Measurements from ENCODE around the gene FAM181A. TPM values are rescaled to one million over a fixed set of nuclear protein-coding genes. Genes with fewer than 3 reads are reported as not detected.
A peak's percentile ranks its signal among the peaks of the same experiment; 100 is the strongest.

The FAM181A gene
- total and polyA plus RNA-seq, 2 of the 4 experiments (the other 2 are of a cell fraction) = not detected

DNA sequence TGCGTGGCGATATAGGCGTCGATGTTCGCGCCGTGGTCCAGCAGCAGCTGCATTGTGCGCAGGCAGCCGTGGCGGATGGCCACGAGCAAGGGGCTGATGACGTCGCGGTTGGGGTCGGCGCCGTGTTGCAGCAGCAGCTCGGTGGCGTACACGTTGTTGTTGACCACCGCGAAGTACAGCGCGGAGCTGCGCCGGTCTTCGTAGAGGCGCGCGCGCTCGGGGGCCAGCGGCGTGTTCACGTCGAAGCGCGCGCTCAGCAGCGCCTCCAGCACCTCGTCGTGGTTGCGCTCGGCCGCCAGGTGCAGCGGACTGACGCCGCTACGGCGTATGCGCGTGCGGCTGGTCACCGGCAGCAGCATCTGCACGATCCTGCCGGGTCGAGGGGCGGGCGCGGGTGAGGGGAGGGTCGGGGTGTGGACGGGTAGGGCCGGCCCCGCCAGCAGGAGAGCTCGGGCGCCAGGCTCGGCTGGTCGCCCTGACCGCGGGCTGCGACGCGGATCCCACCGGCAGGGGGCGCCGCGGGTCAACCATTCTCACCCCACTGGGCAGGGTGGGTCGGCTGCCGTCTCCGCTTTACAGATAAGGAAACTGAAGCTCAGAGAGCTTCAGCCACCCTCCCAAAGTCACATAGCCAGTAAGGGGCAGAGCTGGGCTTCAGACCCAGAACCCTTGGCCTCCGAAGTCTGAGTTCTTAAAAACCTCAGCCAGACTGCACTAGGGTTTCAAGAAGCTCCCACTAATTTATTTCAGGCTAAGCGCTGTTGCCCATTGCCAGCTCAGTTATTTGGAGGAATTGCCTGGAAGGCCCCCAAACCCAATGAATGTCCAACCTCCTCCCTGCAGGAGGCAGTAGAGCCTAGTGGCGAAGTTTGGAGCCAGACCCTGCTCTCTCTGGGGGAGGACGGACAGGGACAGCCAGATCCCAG lies 12.4 kb downstream of the FAM181A start (continued):
- TF ChIP-seq, protein P1, sequence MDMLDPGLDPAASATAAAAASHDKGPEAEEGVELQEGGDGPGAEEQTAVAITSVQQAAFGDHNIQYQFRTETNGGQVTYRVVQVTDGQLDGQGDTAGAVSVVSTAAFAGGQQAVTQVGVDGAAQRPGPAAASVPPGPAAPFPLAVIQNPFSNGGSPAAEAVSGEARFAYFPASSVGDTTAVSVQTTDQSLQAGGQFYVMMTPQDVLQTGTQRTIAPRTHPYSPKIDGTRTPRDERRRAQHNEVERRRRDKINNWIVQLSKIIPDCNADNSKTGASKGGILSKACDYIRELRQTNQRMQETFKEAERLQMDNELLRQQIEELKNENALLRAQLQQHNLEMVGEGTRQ (IDR thresholded peaks at IDR 0.05; ENCODE audit: low read depth, low read length) = no peak

DNA sequence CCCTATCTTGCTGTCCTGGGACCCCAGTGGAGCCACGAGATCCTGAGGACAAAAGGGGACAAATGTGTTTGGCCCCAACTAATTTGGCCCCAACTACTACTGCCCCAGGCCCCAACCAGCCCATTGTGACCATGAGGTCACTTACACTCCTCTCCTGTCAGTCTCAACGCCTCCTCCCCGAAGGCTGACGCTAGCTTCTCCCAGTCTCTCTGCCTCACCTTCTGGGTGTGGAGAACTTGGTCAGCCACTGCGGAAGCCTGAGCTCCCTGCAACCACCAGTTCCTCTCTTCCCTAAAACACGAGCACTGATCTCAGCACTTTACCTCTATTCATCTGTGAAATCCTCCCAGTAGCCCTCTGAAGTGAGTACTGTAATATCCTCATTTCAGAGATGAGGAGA lies 13.3 kb downstream of the FAM181A start:
- Histone ChIP-seq H3K9me1 (ENCODE audit: insufficient read depth, low read length) (no peaks in the 10 kb centered on the region), H3K4me2 (ENCODE audit: low read depth, low read length) (no peak overlapping the region), H3K27me3 (ENCODE audit: control insufficient read depth, insufficient read depth, low read length) (peaks cover 24% of the 10 kb centered on the region; the same call in 1 of the 2 replicates), H4K91ac (ENCODE audit: insufficient read depth, low read depth, low read length) (no peak overlapping the region), H3K4me3 (ENCODE audit: insufficient read depth, low read depth, low read length) (no peak overlapping the region), H3K18ac (ENCODE audit: low read depth, low read length) (no peak overlapping the region), H3K9ac (ENCODE audit: low read depth, low read length) (no peak overlapping the region), H2BK20ac (ENCODE audit: low read depth, low read length) (no peak overlapping the region), H3K79me1 (ENCODE audit: low read depth in 1 of 2, low read length in 2 of 2) (no peaks in the 10 kb centered on the region), H3K4me1 (ENCODE audit: control insufficient read depth, insufficient read depth, low read length) (peaks cover 7% of the 10 kb centered on the region), H2AK5ac (ENCODE audit: low read depth, low read length) (0 out of 2 replicates have a peak overlapping the region, but pooled peaks have one; percentile 72), H3K23ac (ENCODE audit: low read depth, low read length) (no peak overlapping the region), H2BK120ac (ENCODE audit: low read depth, low read length) (no peak overlapping the region), H3K4ac (ENCODE audit: low read depth, low read length) (0 out of 2 replicates have a peak overlapping the region, but pooled peaks have one; percentile 5), H3K14ac (replicated peaks; ENCODE audit: low read depth, low read length) (no peak overlapping the region), H3K36me3 (ENCODE audit: control insufficient read depth, insufficient read depth, low read length) (no peaks in the 10 kb centered on the region), H4K5ac (ENCODE audit: low read depth, low read length) (no peak overlapping the region), H2AFZ (replicated peaks; ENCODE audit: low read length, poor library complexity) (no peak overlapping the region), H3K27ac (ENCODE audit: insufficient read depth, low read length) (no peak overlapping the region), H3K9me3 (ENCODE audit: control insufficient read depth, insufficient read depth, low read length) (no peaks in the 10 kb centered on the region), H3K56ac (ENCODE audit: extremely low read depth, insufficient read depth, low read length) (no peak overlapping the region), H2AK9ac (replicated peaks; ENCODE audit: low read depth, low read length, poor library complexity) (peak overlapping the region; percentile 5), H4K8ac (ENCODE audit: low read depth in 2 of 2, low read length in 2 of 2) (no peak overlapping the region), H2BK15ac (ENCODE audit: low read depth, low read length) (peak overlapping the region; percentile 40; the same call in 1 of the 3 replicates), H4K20me1 (ENCODE audit: insufficient read depth, low read length) (peaks cover 3% of the 10 kb centered on the region; the same call in 1 of the 2 replicates), H2BK5ac (ENCODE audit: low read depth, low read length, poor library complexity, severe bottlenecking) (no peak overlapping the region)
- ChIA-PET POLR2A (ENCODE audit: unreplicated experiment) (no interaction called here), CTCF (interaction anchor here (0.7 to 2.5 kb wide), 14 partner anchors 10 to 196 kb away, joined by 3 to 50 read pairs (median 6); partner anchors contain the start of gene CCDC197)
- no peak for DNase-seq
- dilution Hi-C loops (cut with HindIII; ENCODE audit: low sequenced_read_pairs, unreplicated experiment) = no loop called here
- intact Hi-C loops (cut with micrococcal nuclease) = no loop called here
- WGBS, 2 experiments (ENCODE audit: extremely low coverage in 2 of 2, insufficient read length in 1 of 2) = no CpG with 5 or more reads among the region's 6 CpGs
- BruUV-seq (replicated peaks) = no TSS peak
- in situ Hi-C loops (cut with MboI; ENCODE audit: low sequenced_read_pairs) = loop anchor here (5.0 to 10.0 kb wide), 2 partner anchors 62 to 194 kb away; no protein-coding TSS in a partner anchor
- no peak for ATAC-seq (ENCODE audit: low read depth)
- no peak for TF ChIP-seq MXI1 (IDR thresholded peaks at IDR 0.05; ENCODE audit: borderline replicate concordance, low read depth, low read length)
- TF ChIP-seq RCOR1 (IDR thresholded peaks at IDR 0.05; ENCODE audit: insufficient replicate concordance, low read length) = no peak
- TF ChIP-seq CHD1 (IDR thresholded peaks at IDR 0.05; ENCODE audit: low read depth, low read length) = no peak
- no peak for TF ChIP-seq BHLHE40 (IDR thresholded peaks at IDR 0.05; ENCODE audit: low read depth, low read length)
- TF ChIP-seq MAFK (IDR thresholded peaks at IDR 0.05; ENCODE audit: low read depth, low read length) = no peak
- no peak for TF ChIP-seq CEBPB (IDR thresholded peaks at IDR 0.05; ENCODE audit: low read depth, low read length)
- TF ChIP-seq RAD21 (IDR thresholded peaks at IDR 0.05; ENCODE audit: low read length) = no peak
- no peak for TF ChIP-seq MAZ (IDR thresholded peaks at IDR 0.05; ENCODE audit: borderline replicate concordance, low read depth, low read length)
- TF ChIP-seq, protein P2, sequence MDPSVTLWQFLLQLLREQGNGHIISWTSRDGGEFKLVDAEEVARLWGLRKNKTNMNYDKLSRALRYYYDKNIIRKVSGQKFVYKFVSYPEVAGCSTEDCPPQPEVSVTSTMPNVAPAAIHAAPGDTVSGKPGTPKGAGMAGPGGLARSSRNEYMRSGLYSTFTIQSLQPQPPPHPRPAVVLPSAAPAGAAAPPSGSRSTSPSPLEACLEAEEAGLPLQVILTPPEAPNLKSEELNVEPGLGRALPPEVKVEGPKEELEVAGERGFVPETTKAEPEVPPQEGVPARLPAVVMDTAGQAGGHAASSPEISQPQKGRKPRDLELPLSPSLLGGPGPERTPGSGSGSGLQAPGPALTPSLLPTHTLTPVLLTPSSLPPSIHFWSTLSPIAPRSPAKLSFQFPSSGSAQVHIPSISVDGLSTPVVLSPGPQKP (IDR thresholded peaks at IDR 0.05; ENCODE audit: borderline replicate concordance, low read depth, low read length) = no peak
- TF ChIP-seq, protein P3, sequence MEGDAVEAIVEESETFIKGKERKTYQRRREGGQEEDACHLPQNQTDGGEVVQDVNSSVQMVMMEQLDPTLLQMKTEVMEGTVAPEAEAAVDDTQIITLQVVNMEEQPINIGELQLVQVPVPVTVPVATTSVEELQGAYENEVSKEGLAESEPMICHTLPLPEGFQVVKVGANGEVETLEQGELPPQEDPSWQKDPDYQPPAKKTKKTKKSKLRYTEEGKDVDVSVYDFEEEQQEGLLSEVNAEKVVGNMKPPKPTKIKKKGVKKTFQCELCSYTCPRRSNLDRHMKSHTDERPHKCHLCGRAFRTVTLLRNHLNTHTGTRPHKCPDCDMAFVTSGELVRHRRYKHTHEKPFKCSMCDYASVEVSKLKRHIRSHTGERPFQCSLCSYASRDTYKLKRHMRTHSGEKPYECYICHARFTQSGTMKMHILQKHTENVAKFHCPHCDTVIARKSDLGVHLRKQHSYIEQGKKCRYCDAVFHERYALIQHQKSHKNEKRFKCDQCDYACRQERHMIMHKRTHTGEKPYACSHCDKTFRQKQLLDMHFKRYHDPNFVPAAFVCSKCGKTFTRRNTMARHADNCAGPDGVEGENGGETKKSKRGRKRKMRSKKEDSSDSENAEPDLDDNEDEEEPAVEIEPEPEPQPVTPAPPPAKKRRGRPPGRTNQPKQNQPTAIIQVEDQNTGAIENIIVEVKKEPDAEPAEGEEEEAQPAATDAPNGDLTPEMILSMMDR (conservative IDR thresholded peaks at IDR 0.05; ENCODE audit: low read depth, low read length) = no peak
